ENCODE results near the gene WBP11. TPM values are rescaled to one million over a fixed set of nuclear protein-coding genes. Genes with fewer than 3 reads are reported as not detected.

The WBP11 gene
- total RNA-seq, 1 donor from 2014 or later: 49.3 TPM

DNA sequence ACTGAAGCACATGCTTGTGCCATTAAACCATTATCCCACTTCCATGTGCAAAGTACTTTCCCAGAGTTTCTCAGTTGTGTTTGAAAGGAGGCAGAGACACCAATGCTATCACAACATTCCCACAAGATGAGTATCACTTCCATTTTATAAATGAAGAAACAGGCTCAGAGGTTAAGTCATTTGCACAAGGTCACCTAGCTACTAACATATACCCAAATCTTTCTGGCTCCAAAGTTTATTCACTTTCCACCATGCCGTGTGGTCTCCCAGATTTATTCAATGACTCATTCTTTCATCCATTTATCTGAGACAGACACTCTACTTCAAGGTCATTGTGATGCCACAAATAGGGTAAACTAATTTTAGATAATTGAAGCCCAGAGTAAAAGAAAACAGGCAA, 30.7 kb upstream of the WBP11 start:
- Histone ChIP-seq H3K9me3 (no peaks in the 10 kb centered on the region), H3K36me3 (no peaks in the 10 kb centered on the region), H3K27me3 (no peaks in the 10 kb centered on the region), H3K4me1 (peaks cover 6% of the 10 kb centered on the region), H3K27ac (no peak overlapping the region), H3K4me3 (no peak overlapping the region)
- ATAC-seq: no peak
- intact Hi-C loops (cut with DNase I): no loop called here
- DNase-seq: no peak
- TF ChIP-seq, protein P1, sequence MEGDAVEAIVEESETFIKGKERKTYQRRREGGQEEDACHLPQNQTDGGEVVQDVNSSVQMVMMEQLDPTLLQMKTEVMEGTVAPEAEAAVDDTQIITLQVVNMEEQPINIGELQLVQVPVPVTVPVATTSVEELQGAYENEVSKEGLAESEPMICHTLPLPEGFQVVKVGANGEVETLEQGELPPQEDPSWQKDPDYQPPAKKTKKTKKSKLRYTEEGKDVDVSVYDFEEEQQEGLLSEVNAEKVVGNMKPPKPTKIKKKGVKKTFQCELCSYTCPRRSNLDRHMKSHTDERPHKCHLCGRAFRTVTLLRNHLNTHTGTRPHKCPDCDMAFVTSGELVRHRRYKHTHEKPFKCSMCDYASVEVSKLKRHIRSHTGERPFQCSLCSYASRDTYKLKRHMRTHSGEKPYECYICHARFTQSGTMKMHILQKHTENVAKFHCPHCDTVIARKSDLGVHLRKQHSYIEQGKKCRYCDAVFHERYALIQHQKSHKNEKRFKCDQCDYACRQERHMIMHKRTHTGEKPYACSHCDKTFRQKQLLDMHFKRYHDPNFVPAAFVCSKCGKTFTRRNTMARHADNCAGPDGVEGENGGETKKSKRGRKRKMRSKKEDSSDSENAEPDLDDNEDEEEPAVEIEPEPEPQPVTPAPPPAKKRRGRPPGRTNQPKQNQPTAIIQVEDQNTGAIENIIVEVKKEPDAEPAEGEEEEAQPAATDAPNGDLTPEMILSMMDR (IDR thresholded peaks at IDR 0.05): no peak

DNA sequence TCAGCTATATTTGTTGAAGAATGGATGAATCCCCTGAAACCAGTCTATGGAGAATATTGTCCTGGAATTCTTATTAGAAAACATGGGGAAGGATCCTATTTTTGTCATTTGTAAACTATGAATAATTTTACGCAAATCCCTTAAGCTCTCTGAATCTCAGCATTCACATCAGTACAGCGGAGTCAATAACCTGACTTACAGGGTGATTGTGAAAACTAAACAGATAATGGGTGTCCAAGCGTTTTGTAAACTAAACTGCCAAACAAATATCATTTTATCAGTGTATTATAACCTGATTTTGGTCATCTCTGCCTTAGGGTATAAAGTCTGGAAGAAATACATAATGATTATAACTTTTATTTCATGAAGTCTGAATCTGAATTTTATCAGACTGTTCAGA, 30.1 kb upstream of the WBP11 start:
- intact Hi-C loops (cut with DNase I): no loop called here
- TF ChIP-seq, protein P1 (IDR thresholded peaks at IDR 0.05): no peak
- Histone ChIP-seq H3K9me3 (no peaks in the 10 kb centered on the region), H3K4me1 (peaks cover 6% of the 10 kb centered on the region), H3K27me3 (no peaks in the 10 kb centered on the region), H3K36me3 (no peaks in the 10 kb centered on the region), H3K27ac (no peak overlapping the region), H3K4me3 (no peak overlapping the region)
- DNase-seq: no peak
- ATAC-seq: no peak

DNA sequence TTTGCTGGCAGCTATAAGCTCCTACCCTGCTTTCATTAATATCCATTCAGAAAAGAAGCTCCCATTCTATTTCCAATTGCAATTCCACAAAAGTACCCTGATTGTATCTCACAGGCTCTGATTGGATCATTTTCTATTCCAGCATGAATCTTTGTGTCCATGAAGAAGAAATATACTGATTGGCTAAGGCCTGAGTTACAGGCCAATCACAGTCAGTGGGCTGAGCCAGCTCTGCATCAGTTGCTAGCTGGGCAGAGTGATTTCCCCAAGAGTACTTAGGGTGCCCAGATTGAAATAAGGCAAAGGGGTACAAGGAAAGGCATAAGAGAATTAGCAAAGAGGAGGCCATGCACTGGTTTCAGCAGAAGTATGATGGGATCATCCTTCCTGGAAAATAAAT, 25.6 kb upstream of the WBP11 start:
- DNase-seq (no peak), ATAC-seq (peak; percentile 72)
- TF ChIP-seq, protein P1 (IDR thresholded peaks at IDR 0.05): no peak
- no peaks in the 10 kb centered on the region for H3K4me1 ChIP-seq
- H3K27ac ChIP-seq: no peak overlapping the region
- H3K9me3 ChIP-seq: no peaks in the 10 kb centered on the region
- intact Hi-C loops (cut with DNase I): no loop called here
- H3K4me3 ChIP-seq: no peak overlapping the region
- H3K36me3 ChIP-seq: no peaks in the 10 kb centered on the region
- no peaks in the 10 kb centered on the region for H3K27me3 ChIP-seq

DNA sequence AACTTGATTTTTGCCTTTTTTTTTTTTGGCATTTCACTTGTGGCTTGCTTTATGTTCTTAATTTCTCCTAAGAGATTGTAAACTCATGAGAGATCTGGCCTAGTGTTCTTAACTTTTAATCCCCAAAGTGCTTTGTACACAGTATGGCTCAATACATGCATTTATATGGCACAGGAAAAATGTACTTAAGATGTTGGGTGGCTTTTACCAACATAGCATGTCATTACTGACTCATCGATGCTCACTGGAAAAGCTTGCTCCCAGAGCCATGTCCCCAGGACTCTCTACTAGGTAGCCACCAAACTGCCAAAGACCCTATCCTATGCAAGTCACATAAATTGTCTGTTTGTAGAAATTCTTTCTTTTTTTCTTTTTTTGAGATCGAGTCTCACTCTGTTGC, 23.8 kb upstream of the WBP11 start:
- no peak for ATAC-seq

DNA sequence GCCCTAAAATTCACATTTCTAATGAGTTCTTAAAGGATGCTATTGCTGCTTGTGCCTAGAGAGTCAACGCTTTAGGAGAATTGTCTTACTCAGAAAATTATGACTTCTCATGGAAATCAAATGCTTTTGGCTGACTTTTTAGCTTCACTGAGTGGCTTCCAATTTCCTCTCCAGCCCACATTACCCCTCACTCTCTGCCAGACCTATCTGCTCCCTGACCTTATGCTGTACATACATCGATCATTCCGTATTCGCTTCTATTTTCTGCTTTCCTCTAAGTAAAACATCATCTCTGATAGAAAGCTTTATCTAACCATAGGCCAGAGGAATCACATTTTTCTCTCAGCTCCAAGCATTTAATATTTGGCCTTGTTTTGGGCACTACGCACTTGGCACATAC, 23.2 kb upstream of the WBP11 start:
- intact Hi-C loops (cut with DNase I): no loop called here
- Histone ChIP-seq H3K4me1 (no peaks in the 10 kb centered on the region), H3K36me3 (no peaks in the 10 kb centered on the region), H3K9me3 (no peaks in the 10 kb centered on the region), H3K4me3 (no peak overlapping the region), H3K27ac (peak overlapping the region; percentile 18), H3K27me3 (no peaks in the 10 kb centered on the region)
- no peak for ATAC-seq
- DNase-seq: no peak
- TF ChIP-seq, protein P1 (IDR thresholded peaks at IDR 0.05): no peak

More for the DNA sequence above, 23.8 kb upstream of the WBP11 start:
- TF ChIP-seq, protein P1 (IDR thresholded peaks at IDR 0.05): no peak
- Histone ChIP-seq H3K4me1 (no peaks in the 10 kb centered on the region), H3K27me3 (no peaks in the 10 kb centered on the region), H3K27ac (peak overlapping the region; percentile 18), H3K36me3 (no peaks in the 10 kb centered on the region), H3K9me3 (no peaks in the 10 kb centered on the region), H3K4me3 (no peak overlapping the region)
- intact Hi-C loops (cut with DNase I): no loop called here
- DNase-seq: no peak

DNA sequence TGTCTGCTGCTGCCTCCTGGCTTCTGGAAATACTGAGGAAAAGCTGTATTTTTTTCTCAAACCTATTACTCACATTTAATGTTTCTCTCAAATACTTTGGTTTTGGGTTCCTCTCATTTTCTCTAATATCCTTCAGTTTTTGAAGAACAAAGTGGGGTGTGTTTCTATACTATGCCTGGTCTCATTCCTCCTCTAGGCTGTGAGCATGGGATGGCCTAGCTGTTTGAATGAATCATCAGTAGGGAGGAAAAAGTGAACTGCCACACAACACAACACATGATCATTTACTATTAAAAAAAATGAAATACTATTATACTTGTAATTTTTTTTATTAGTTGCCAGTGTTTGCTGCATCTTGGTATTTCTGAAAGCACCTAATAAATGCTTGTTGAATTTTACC, 22.0 kb upstream of the WBP11 start:
- H3K4me3 ChIP-seq: no peak overlapping the region
- no peaks in the 10 kb centered on the region for H3K36me3 ChIP-seq
- TF ChIP-seq, protein P1 (IDR thresholded peaks at IDR 0.05): no peak
- no peak overlapping the region for H3K27ac ChIP-seq
- no peaks in the 10 kb centered on the region for H3K27me3 ChIP-seq
- ATAC-seq: no peak
- H3K9me3 ChIP-seq: no peaks in the 10 kb centered on the region
- no peak for DNase-seq
- no peaks in the 10 kb centered on the region for H3K4me1 ChIP-seq
- intact Hi-C loops (cut with DNase I): no loop called here

All from upper lobe of right lung (tissue), 1 donor.